GM12878 (cell line): Measurements from ENCODE around the gene BORCS6. TPM values are rescaled to one million over a fixed set of nuclear protein-coding genes. Genes with fewer than 3 reads are reported as not detected.

ENCODE experiments used
- CUX1 ChIP-seq: IDR thresholded peaks from 2 replicates; pipeline ENCODE4 v1.6.1; 2012; ENCODE audit warnings: improper control_type of control experiment, low read depth, low read length; ENCODE audit not compliant: insufficient replicate concordance
- EED ChIP-seq: sonication (generic); IDR thresholded peaks from 2 replicates; pipeline ENCODE4 v1.6.1; 2016; ENCODE audit warnings: antibody characterized with exemption, low read depth
- MYB ChIP-seq: fragments of 150-350 bp; IDR thresholded peaks from 2 replicates; pipeline ENCODE4 v1.6.1; 2014; ENCODE audit warnings: mild to moderate bottlenecking, low read depth, low read length, borderline replicate concordance
- PAX8 ChIP-seq: fragments of 450-650 bp; IDR thresholded peaks from 2 replicates; pipeline ENCODE4 v1.6.1; 2017; ENCODE audit warnings: mild to moderate bottlenecking, moderate library complexity
- PKNOX1 ChIP-seq: fragments of 450-650 bp; IDR thresholded peaks from 2 replicates; pipeline ENCODE4 v1.6.1; 2016; ENCODE audit warnings: mild to moderate bottlenecking
- RELB ChIP-seq: fragments of 450-650 bp; IDR thresholded peaks from 2 replicates; pipeline ENCODE4 v1.6.1; 2017; ENCODE audit warnings: low read depth, mild to moderate bottlenecking, moderate library complexity
- ZBTB11 ChIP-seq: fragments of 450-650 bp; formaldehyde crosslinking; IDR thresholded peaks from 2 replicates; pipeline ENCODE4 v1.5.0; 2022; ENCODE audit warnings: mild to moderate bottlenecking, missing genetic modification characterization
- polyA plus RNA-seq, 11 experiments: library from polyadenylated mRNA; depleted of rRNA in 4 of 11; unstranded in 6 of 11; stranded (reverse) in 5 of 11; fragments of >200 nt; fragmentation: Nextera tagmentation in 4 of 11; fragmentation: Illumina TruSeq in 1 of 11; extraction: Ambion mirVana in 4 of 11; extraction: Trizol in 1 of 11; gene quantifications; 1 replicate in 1 of 11; 2 replicates in 10 of 11; pipeline versions ENCODE4 v1.2.1 to v1.2.3, GENCODE V29; 2011 to 2016; ENCODE audit warnings: inconsistent platforms in 2 of 11, missing spikeins in 2 of 11, low read depth in 1 of 11
- total RNA-seq, 4 experiments: library from RNA; depleted of rRNA in 3 of 4; stranded (reverse); fragments of >200 nt in 3 of 4; fragmentation: Illumina TruSeq in 1 of 4; extraction: Trizol in 1 of 4; gene quantifications; 2 replicates each; pipeline versions ENCODE4 v1.2.1 to v1.2.3, GENCODE V29; 2013 to 2021

Gene BORCS6
- total and polyA plus RNA-seq, 10 of the 15 experiments (the other 5 are each of a cell fraction or from before 2014, with no cell fraction given): 0.37 to 14.1 (median 6.7) TPM

- 0 out of 2 replicates have a peak, but pooled peaks have one; percentile 23 for TF ChIP-seq PKNOX1
- TF ChIP-seq ZBTB11 (CRISPR knock-in tag): no peak
- TF ChIP-seq MYB: no peak
- TF ChIP-seq RELB: peak; percentile 88
- no peak for TF ChIP-seq PAX8
- peak; percentile 38 for TF ChIP-seq EED
- TF ChIP-seq CUX1: no peak
Measured at GRCh38 chr17:8210761-8211458, 20.9 kb upstream of the BORCS6 start (continued).
